Panc1 (cell line): ENCODE data around the gene SEMA4B. TPM values are rescaled to one million over a fixed set of nuclear protein-coding genes. Genes with fewer than 3 reads are reported as not detected.

Experiments used
- ATAC-seq: fragments of 200-7000 bp; cut with Tn5 transposase; 2 replicates; pipeline ENCODE4 v1.9.1; 2020; ENCODE audit warnings: mild to moderate bottlenecking, moderate library complexity
- BruUV-seq: library from RNA; stranded (reverse); fragments of 400-500 nt; replicated peaks from 2 replicates; lab custom pipeline; 2021; lab: Mats Ljungman, UMichigan
- CTCF ChIA-PET: fragments of 300-600 bp; sonication (Branson Sonifier 250); formaldehyde crosslinking; loops from one replicate; lab custom pipeline; 2022; ENCODE audit warnings: antibody characterized with exemption; lab: Charles Lee
- POLR2A ChIA-PET: fragments of 300-600 bp; sonication (Branson Sonifier 250); formaldehyde crosslinking; loops from one replicate; lab custom pipeline; 2022; ENCODE audit warnings: antibody characterized with exemption; lab: Charles Lee
- DNase-seq: peaks from one replicate; pipeline ENCODE4 v3.0.0-alpha.2; 2010; ENCODE audit warnings: low read depth, low spot score
- H3K27ac ChIP-seq: 2 replicates; pipeline ENCODE4 v1.5.1; 2011; ENCODE audit warnings: mild to moderate bottlenecking, low read length, inconsistent platforms
- H3K27me3 ChIP-seq: fragments of 200-500 bp; sonication (Bioruptor generic); 2 replicates; pipeline ENCODE4 v1.6.0; 2014; ENCODE audit warnings: low read length, inconsistent platforms; ENCODE audit not compliant: control insufficient read depth, insufficient read depth
- H3K36me3 ChIP-seq: fragments of 200-500 bp; sonication (Bioruptor generic); 2 replicates; pipeline ENCODE4 v1.5.1; 2014; ENCODE audit warnings: inconsistent platforms, mild to moderate bottlenecking, low read length, moderate library complexity; ENCODE audit not compliant: control insufficient read depth, insufficient read depth
- H3K4me1 ChIP-seq: 2 replicates; pipeline ENCODE4 v1.5.1; 2011; ENCODE audit warnings: inconsistent platforms, mild to moderate bottlenecking, low read length, moderate library complexity; ENCODE audit not compliant: control insufficient read depth, insufficient read depth
- H3K4me3 ChIP-seq, 2 experiments: 2 replicates each; pipeline ENCODE4 v1.5.1; 2011 to 2012; ENCODE audit warnings: low read depth in 2 of 2, low read length in 2 of 2, mild to moderate bottlenecking in 2 of 2, inconsistent platforms in 1 of 2, moderate library complexity in 1 of 2
- H3K9me3 ChIP-seq: fragments of 200-500 bp; sonication (Bioruptor generic); 2 replicates; pipeline ENCODE4 v1.5.1; 2014; ENCODE audit warnings: low read depth, mild to moderate bottlenecking, inconsistent platforms, low read length, moderate library complexity; ENCODE audit not compliant: control insufficient read depth, insufficient read depth
- CTCF ChIP-seq: fragments of 450-650 bp; IDR thresholded peaks from 2 replicates; pipeline ENCODE4 v1.5.1; 2017; ENCODE audit warnings: mild to moderate bottlenecking
- POLR2AphosphoS5 ChIP-seq: IDR thresholded peaks from 2 replicates; pipeline ENCODE4 v1.6.1; 2012; ENCODE audit warnings: mild to moderate bottlenecking, low read depth, low read length, moderate library complexity
- REST ChIP-seq, 2 experiments: IDR thresholded peaks; 2 replicates each; pipeline ENCODE4 v1.6.1; 2011 to 2012; ENCODE audit warnings: low read depth in 2 of 2, control low read depth in 1 of 2, low read length in 1 of 2, mild to moderate bottlenecking in 1 of 2, moderate library complexity in 1 of 2; ENCODE audit not compliant: insufficient read depth in 1 of 2
- SIN3A ChIP-seq: IDR thresholded peaks from 2 replicates; pipeline ENCODE4 v1.6.1; 2012; ENCODE audit warnings: low read depth, mild to moderate bottlenecking, low read length, moderate library complexity, borderline replicate concordance; ENCODE audit not compliant: insufficient read depth
- TCF7L2 ChIP-seq: IDR thresholded peaks from 2 replicates; pipeline ENCODE4 v1.6.1; 2011; ENCODE audit warnings: mild to moderate bottlenecking, low read depth, low read length, inconsistent platforms
- in situ Hi-C: cut with HindIII; loops from 2 replicates; pipeline ENCODE4 v1.10.0; 2016; ENCODE audit warnings: low sequenced_read_pairs, low pct_unique_long_range_greater_than_20kb
- intact Hi-C: fragments of 100-400 bp; cut with micrococcal nuclease; formaldehyde crosslinking; loops from one replicate; pipeline ENCODE4 v1.10.0; 2022; ENCODE audit not compliant: unreplicated experiment
- total RNA-seq: library from RNA; stranded (reverse); gene quantifications from one replicate; pipeline ENCODE4 v1.2.1, GENCODE V29; 2021; ENCODE audit not compliant: unreplicated experiment

SEMA4B gene
- total RNA-seq, 1 experiment from 2014 or later = 600 TPM

DNA sequence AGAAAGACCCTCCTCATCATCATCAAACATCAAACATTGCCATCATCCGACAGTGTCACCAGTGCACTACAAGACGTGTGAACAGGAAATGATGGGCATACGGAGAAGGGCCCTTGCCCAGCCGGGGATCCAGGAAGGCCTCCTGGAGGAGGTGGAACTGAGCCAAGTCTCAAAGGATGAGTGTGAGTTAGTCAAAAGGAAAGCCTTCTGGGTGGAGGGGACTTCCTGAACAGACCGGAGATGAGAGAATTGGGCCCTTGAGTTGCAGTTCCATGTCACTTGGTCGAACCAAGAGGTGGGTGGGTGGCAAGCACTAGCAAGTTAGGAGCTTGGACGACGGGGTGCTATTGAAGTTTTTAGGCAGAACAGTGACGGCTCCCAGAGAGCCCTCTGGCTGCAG, 8.5 kb downstream of the SEMA4B start:
- Histone ChIP-seq H3K27ac (peak overlapping the region; percentile 100), H3K4me1 (peaks cover 97% of the 10 kb centered on the region), H3K4me3 (peak overlapping the region in 1 of 2 experiments; percentile 100; a peak in 2 of 4 replicates), H3K9me3 (no peaks in the 10 kb centered on the region), H3K27me3 (no peaks in the 10 kb centered on the region), H3K36me3 (peaks cover 23% of the 10 kb centered on the region)
- ATAC-seq (no peak), DNase-seq (no peak)
- in situ Hi-C loops = no loop called here
- intact Hi-C loops = no loop called here
- POLR2A ChIA-PET = no interaction called here
- CTCF ChIA-PET = no interaction called here
- TF ChIP-seq TCF7L2 = no peak
- TF ChIP-seq POLR2AphosphoS5 = 0 out of 2 replicates have a peak, but pooled peaks have one; percentile 13
- no peak for TF ChIP-seq REST (IDR thresholded peaks at IDR 0.05; ENCODE audit: insufficient read depth in 1 of 2, low read depth in 2 of 2, low read length in 1 of 2)
- no TSS peak for BruUV-seq

GRCh38 chr15:90210593-90210992, 9.5 kb downstream of the SEMA4B start:
- peaks cover 98% of the 10 kb centered on the region for H3K4me1 ChIP-seq
- TF ChIP-seq SIN3A (no peak), POLR2AphosphoS5 (peak; percentile 38; the same call in 1 of the 2 replicates), TCF7L2 (no peak)
- intact Hi-C loops = no loop called here
- H3K4me3 ChIP-seq = peak overlapping the region in 1 of 2 experiments; percentile 100; a peak in 2 of 4 replicates
- no peaks in the 10 kb centered on the region for H3K9me3 ChIP-seq
- ChIA-PET POLR2A (no interaction called here), CTCF (interaction anchor here (0.5 kb wide), 1 partner anchor 22 kb away, joined by 5 read pairs; no protein-coding TSS in a partner anchor)
- peak overlapping the region; percentile 100 for H3K27ac ChIP-seq
- ATAC-seq (no peak), DNase-seq (no peak)
- BruUV-seq = no TSS peak
- in situ Hi-C loops = loop anchor here (10.0 kb wide), 1 partner anchor 46 kb away; no protein-coding TSS in a partner anchor
- H3K36me3 ChIP-seq = peaks cover 17% of the 10 kb centered on the region
- no peaks in the 10 kb centered on the region for H3K27me3 ChIP-seq

DNA sequence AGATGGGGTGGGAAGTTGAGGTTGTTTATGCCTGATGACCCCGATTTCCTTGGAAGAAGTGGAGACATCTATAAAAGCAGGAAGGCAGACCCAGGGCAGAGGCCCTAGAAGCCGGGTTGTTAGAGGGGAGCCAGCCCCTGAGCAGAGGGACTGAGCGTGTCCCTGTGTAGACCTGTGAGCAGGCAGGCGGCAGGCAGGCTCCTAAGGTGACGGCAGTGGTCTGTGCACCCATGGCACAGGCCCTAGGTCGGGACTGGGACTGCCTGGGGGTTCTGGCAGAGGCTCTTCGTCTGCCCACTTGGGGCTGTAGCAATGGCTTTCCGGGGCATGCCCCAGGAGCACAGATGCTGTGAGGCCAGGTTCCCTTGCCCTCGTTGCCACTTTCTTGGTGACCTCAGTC, 9.9 kb downstream of the SEMA4B start:
- ATAC-seq = peak; percentile 20
- peak; percentile 68 for TF ChIP-seq POLR2AphosphoS5
- peak; percentile 39; the same call in 1 of the 2 replicates for TF ChIP-seq SIN3A
- TF ChIP-seq CTCF = no peak
- Histone ChIP-seq H3K27me3 (no peaks in the 10 kb centered on the region), H3K4me3 (peak overlapping the region in 1 of 2 experiments; percentile 100; a peak in 2 of 4 replicates), H3K4me1 (peaks cover 97% of the 10 kb centered on the region), H3K36me3 (peaks cover 13% of the 10 kb centered on the region), H3K9me3 (no peaks in the 10 kb centered on the region), H3K27ac (peak overlapping the region; percentile 100)
- in situ Hi-C loops = loop anchor here (10.0 kb wide), 1 partner anchor 46 kb away; no protein-coding TSS in a partner anchor
- ChIA-PET CTCF (interaction anchor here (0.5 kb wide), 1 partner anchor 22 kb away, joined by 5 read pairs; no protein-coding TSS in a partner anchor), POLR2A (no interaction called here)
- intact Hi-C loops = no loop called here
- BruUV-seq = TSS peak; percentile 21
- DNase-seq = no peak
